SK-N-SH treated with all-trans-retinoic acid at 6 μM for 48 hours (cell line): ENCODE data around the gene TMEM41A.

Experiments used
- ATAC-seq: fragments of 200-7000 bp; cut with Tn5 transposase; 3 replicates; pipeline ENCODE4 v1.9.1; 2020; ENCODE audit warnings: mild to moderate bottlenecking, moderate library complexity
- ARNTL ChIP-seq: fragments of 450-650 bp; formaldehyde crosslinking; IDR thresholded peaks from 2 replicates; pipeline ENCODE4 v1.5.0; 2020; ENCODE audit warnings: low read depth, mild to moderate bottlenecking, moderate library complexity, borderline replicate concordance
- BACH2 ChIP-seq: fragments of 250-450 bp; sonication (Bioruptor Pico); IDR thresholded peaks from 2 replicates; pipeline ENCODE4 v1.9.0; 2021; ENCODE audit warnings: mild to moderate bottlenecking, borderline replicate concordance
- CREB5 ChIP-seq: fragments of 250-450 bp; sonication (Bioruptor Pico); IDR thresholded peaks from 2 replicates; pipeline ENCODE4 v1.5.1; 2020; ENCODE audit warnings: low read depth, mild to moderate bottlenecking, moderate library complexity
- CSDC2 ChIP-seq: fragments of 250-450 bp; sonication (Bioruptor Pico); IDR thresholded peaks from 2 replicates; pipeline ENCODE4 v1.5.0; 2020; ENCODE audit warnings: mild to moderate bottlenecking, moderate library complexity
- CSRNP3 ChIP-seq: fragments of 250-450 bp; sonication (Bioruptor Pico); IDR thresholded peaks from 2 replicates; pipeline ENCODE4 v1.5.1; 2021; ENCODE audit warnings: mild to moderate bottlenecking, moderate library complexity
- ESRRG ChIP-seq: fragments of 250-450 bp; sonication (Bioruptor Pico); IDR thresholded peaks from 2 replicates; pipeline ENCODE4 v1.6.1; 2021; ENCODE audit warnings: mild to moderate bottlenecking
- GLIS3 ChIP-seq: fragments of 250-450 bp; sonication (Bioruptor Pico); IDR thresholded peaks from 2 replicates; pipeline ENCODE4 v1.5.0; 2020; ENCODE audit warnings: mild to moderate bottlenecking, moderate library complexity
- ISL1 ChIP-seq: fragments of 250-450 bp; sonication (Bioruptor Pico); IDR thresholded peaks from 2 replicates; pipeline ENCODE4 v2.1.2; 2022; ENCODE audit warnings: mild to moderate bottlenecking, moderate library complexity
- OSR1 ChIP-seq: fragments of 250-450 bp; sonication (Bioruptor Pico); IDR thresholded peaks from 2 replicates; pipeline ENCODE4 v1.8.0; 2022; ENCODE audit warnings: moderate library complexity, mild to moderate bottlenecking, inconsistent platforms
- PATZ1 ChIP-seq: fragments of 250-450 bp; sonication (Bioruptor Pico); IDR thresholded peaks from 2 replicates; pipeline ENCODE4 v1.8.0; 2020; ENCODE audit warnings: mild to moderate bottlenecking, moderate library complexity, borderline replicate concordance
- POU6F1 ChIP-seq: fragments of 250-450 bp; sonication (Bioruptor Pico); IDR thresholded peaks from 2 replicates; pipeline ENCODE4 v1.8.0; 2021; ENCODE audit warnings: low read depth, mild to moderate bottlenecking, moderate library complexity, borderline replicate concordance
- RARB ChIP-seq: fragments of 250-450 bp; sonication (Bioruptor Pico); IDR thresholded peaks from 2 replicates; pipeline ENCODE4 v1.8.0; 2021; ENCODE audit warnings: mild to moderate bottlenecking, moderate library complexity
- SNAI2 ChIP-seq: fragments of 250-450 bp; sonication (Bioruptor Pico); IDR thresholded peaks from 2 replicates; pipeline ENCODE4 v1.5.0; 2020; ENCODE audit warnings: mild to moderate bottlenecking, moderate library complexity
- TCF4 ChIP-seq: fragments of 250-450 bp; sonication (Bioruptor Pico); IDR thresholded peaks from 2 replicates; pipeline ENCODE4 v1.8.0; 2021; ENCODE audit warnings: mild to moderate bottlenecking, moderate library complexity, borderline replicate concordance
- TOX ChIP-seq: fragments of 250-450 bp; sonication (Bioruptor Pico); IDR thresholded peaks from 2 replicates; pipeline ENCODE4 v1.8.0; 2021; ENCODE audit warnings: mild to moderate bottlenecking, moderate library complexity, borderline replicate concordance
- TSHZ2 ChIP-seq: fragments of 250-450 bp; sonication (Bioruptor Pico); IDR thresholded peaks from 2 replicates; pipeline ENCODE4 v1.5.0; 2020; ENCODE audit warnings: mild to moderate bottlenecking, moderate library complexity
- ZC3H10 ChIP-seq: fragments of 250-450 bp; sonication (Bioruptor Pico); IDR thresholded peaks from 2 replicates; pipeline ENCODE4 v1.5.1; 2021; ENCODE audit warnings: mild to moderate bottlenecking, moderate library complexity
- ZFP3 ChIP-seq: fragments of 250-450 bp; sonication (Bioruptor Pico); IDR thresholded peaks from 2 replicates; pipeline ENCODE4 v1.5.0; 2020; ENCODE audit warnings: mild to moderate bottlenecking, moderate library complexity
- ZNF565 ChIP-seq: fragments of 450-650 bp; formaldehyde crosslinking; conservative IDR thresholded peaks from 2 replicates; pipeline ENCODE4 v1.5.0; 2020; ENCODE audit warnings: low read depth, mild to moderate bottlenecking, moderate library complexity
- ZNF70 ChIP-seq: fragments of 450-650 bp; formaldehyde crosslinking; IDR thresholded peaks from 2 replicates; pipeline ENCODE4 v1.5.0; 2020; ENCODE audit warnings: mild to moderate bottlenecking, moderate library complexity
- ZNF8 ChIP-seq: fragments of 450-650 bp; formaldehyde crosslinking; IDR thresholded peaks from 2 replicates; pipeline ENCODE4 v1.5.0; 2020; ENCODE audit warnings: mild to moderate bottlenecking, moderate library complexity

Gene TMEM41A

GRCh38 chr3:185498503-185499396 lies at the start of gene TMEM41A:
Gene TMEM41A (minus strand): TSS chr3:185499035. CDS start chr3:185498961, 74 bp downstream.
- peak; percentile 98 for ATAC-seq
- TF ChIP-seq ZC3H10 (no peak), ZFP3 (CRISPR knock-in tag) (no peak), ZNF70 (CRISPR knock-in tag) (no peak), CSRNP3 (CRISPR knock-in tag) (no peak), BACH2 (CRISPR knock-in tag) (no peak), GLIS3 (CRISPR knock-in tag) (no peak), SNAI2 (CRISPR knock-in tag) (no peak; the same call in 1 of the 2 replicates), ARNTL (CRISPR knock-in tag) (no peak), CSDC2 (CRISPR knock-in tag) (no peak), TOX (no peak), POU6F1 (CRISPR knock-in tag) (0 out of 2 replicates have a peak, but pooled peaks have one; percentile 41), ESRRG (no peak), OSR1 (CRISPR knock-in tag) (no peak), ZNF8 (0 out of 2 replicates have a peak, but pooled peaks have one; percentile 11), RARB (CRISPR knock-in tag) (no peak), PATZ1 (CRISPR knock-in tag) (peak; percentile 39; the same call in 1 of the 2 replicates), TSHZ2 (CRISPR knock-in tag) (no peak; the same call in 1 of the 2 replicates), ISL1 (CRISPR knock-in tag) (no peak), ZNF565 (0 out of 2 replicates have a peak, but pooled peaks have one; percentile 67)

- ATAC-seq, result no peak
- TF ChIP-seq TCF4 (CRISPR knock-in tag) (peak; percentile 35; the same call in 1 of the 2 replicates), ZNF70 (CRISPR knock-in tag) (no peak), SNAI2 (CRISPR knock-in tag) (no peak), CSDC2 (CRISPR knock-in tag) (no peak)
These were observed 41.9 kb upstream of the TMEM41A start for GRCh38 chr3:185540695-185541094.

GRCh38 chr3:185539934-185540333 lies 41.1 kb upstream of the TMEM41A start:
- no peak for ATAC-seq
- TF ChIP-seq ZNF70 (CRISPR knock-in tag), result no peak
- no peak for TF ChIP-seq OSR1 (CRISPR knock-in tag)
- TF ChIP-seq GLIS3 (CRISPR knock-in tag), result no peak
- TF ChIP-seq RARB (CRISPR knock-in tag), result no peak
- TF ChIP-seq CREB5 (CRISPR knock-in tag), result no peak
- TF ChIP-seq TSHZ2 (CRISPR knock-in tag), result no peak
- no peak for TF ChIP-seq TCF4 (CRISPR knock-in tag)
- no peak for TF ChIP-seq BACH2 (CRISPR knock-in tag)
- no peak for TF ChIP-seq ZNF8
- no peak for TF ChIP-seq CSDC2 (CRISPR knock-in tag)
- no peak for TF ChIP-seq POU6F1 (CRISPR knock-in tag)
- TF ChIP-seq ESRRG, result no peak
- TF ChIP-seq ZFP3 (CRISPR knock-in tag), result no peak
